Retinal pigment epithelial cell (primary cell): Measurements from ENCODE around the gene SMYD2.
A peak's percentile ranks its signal among the peaks of the same experiment; 100 is the strongest.

ENCODE experiments used
- DNase-seq: peaks from one replicate; pipeline ENCODE4 v3.0.0-alpha.2; 2010; ENCODE audit warnings: low read depth
- H3K4me3 ChIP-seq: 2 replicates; pipeline ENCODE4 v1.5.1; 2011; ENCODE audit warnings: mild to moderate bottlenecking, low read length, control low read depth, moderate library complexity
- TF ChIP-seq, protein P1 (sequence below): conservative IDR thresholded peaks from 2 replicates; pipeline ENCODE4 v1.5.1; 2011; ENCODE audit warnings: low read depth, low read length, control low read depth, inconsistent platforms

SMYD2 gene

GRCh38 chr1:214321705-214322453, 40.9 kb downstream of the SMYD2 start:
- no peak overlapping the region for H3K4me3 ChIP-seq
- TF ChIP-seq, protein P1, sequence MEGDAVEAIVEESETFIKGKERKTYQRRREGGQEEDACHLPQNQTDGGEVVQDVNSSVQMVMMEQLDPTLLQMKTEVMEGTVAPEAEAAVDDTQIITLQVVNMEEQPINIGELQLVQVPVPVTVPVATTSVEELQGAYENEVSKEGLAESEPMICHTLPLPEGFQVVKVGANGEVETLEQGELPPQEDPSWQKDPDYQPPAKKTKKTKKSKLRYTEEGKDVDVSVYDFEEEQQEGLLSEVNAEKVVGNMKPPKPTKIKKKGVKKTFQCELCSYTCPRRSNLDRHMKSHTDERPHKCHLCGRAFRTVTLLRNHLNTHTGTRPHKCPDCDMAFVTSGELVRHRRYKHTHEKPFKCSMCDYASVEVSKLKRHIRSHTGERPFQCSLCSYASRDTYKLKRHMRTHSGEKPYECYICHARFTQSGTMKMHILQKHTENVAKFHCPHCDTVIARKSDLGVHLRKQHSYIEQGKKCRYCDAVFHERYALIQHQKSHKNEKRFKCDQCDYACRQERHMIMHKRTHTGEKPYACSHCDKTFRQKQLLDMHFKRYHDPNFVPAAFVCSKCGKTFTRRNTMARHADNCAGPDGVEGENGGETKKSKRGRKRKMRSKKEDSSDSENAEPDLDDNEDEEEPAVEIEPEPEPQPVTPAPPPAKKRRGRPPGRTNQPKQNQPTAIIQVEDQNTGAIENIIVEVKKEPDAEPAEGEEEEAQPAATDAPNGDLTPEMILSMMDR: no peak
- DNase-seq: no peak

- no peak overlapping the region for H3K4me3 ChIP-seq
- DNase-seq: no peak
- TF ChIP-seq, protein P1: no peak
Observed at GRCh38 chr1:214324896-214325800, 44.2 kb downstream of the SMYD2 start.

- TF ChIP-seq, protein P1: no peak
- no peak for DNase-seq
Observed at GRCh38 chr1:214326406-214326805, 45.4 kb downstream of the SMYD2 start.

DNA sequence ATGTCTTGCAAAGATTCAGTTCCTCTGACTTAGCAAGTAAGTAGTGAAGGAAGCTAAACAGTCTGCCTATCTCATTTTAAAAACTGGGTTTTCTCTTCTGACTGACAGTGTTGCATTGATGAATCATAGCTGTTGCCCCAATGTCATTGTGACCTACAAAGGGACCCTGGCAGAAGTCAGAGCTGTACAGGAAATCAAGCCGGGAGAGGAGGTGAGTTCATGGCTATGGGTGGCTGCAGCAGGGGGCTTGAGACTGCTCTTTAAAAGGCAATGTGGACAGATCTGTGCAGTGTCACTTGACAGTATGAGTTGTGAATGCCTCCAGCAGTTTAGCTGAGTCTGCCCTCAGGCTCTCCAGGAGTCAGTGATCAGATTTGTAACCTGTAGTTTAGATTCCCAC, 46.6 kb downstream of the SMYD2 start:
- H3K4me3 ChIP-seq: no peak overlapping the region
- TF ChIP-seq, protein P1: no peak
- DNase-seq: no peak

More at GRCh38 chr1:214326406-214326805, 45.4 kb downstream of the SMYD2 start:
- H3K4me3 ChIP-seq: no peak overlapping the region

GRCh38 chr1:214328770-214329469, 48.0 kb downstream of the SMYD2 start:
- TF ChIP-seq, protein P1: peak; percentile 91
- DNase-seq: no peak
- no peak overlapping the region for H3K4me3 ChIP-seq

GRCh38 chr1:214329470-214330220, 48.7 kb downstream of the SMYD2 start:
- H3K4me3 ChIP-seq: no peak overlapping the region
- no peak for DNase-seq
- TF ChIP-seq, protein P1: no peak
